SK-N-SH (cell line): ENCODE measurements around the gene TAF11L10. TPM values are rescaled to one million over a fixed set of nuclear protein-coding genes. Genes with fewer than 3 reads are reported as not detected.
"Not testable (repeated sequence)": the region's sequence is repeated elsewhere in the genome, so short reads cannot be mapped to it uniquely, and the experiment has no call there.

Source experiments
- CTCF ChIA-PET: fragments of 300-600, 350-600 bp; formaldehyde crosslinking; extraction: SDS; loops from one replicate; lab custom pipeline; 2021; lab: Yijun Ruan, JAX
- POLR2A ChIA-PET: fragments of 350-600 bp; sonication (Branson Sonifier 250); formaldehyde crosslinking; extraction: SDS; loops from one replicate; lab custom pipeline; 2020; ENCODE audit warnings: antibody characterized with exemption, inconsistent platforms; lab: Yijun Ruan, JAX
- DNase-seq: peaks from one replicate; pipeline ENCODE4 v3.0.0; 2012
- H2AFZ ChIP-seq: fragments of 200-600 bp; sonication (generic); 2 replicates; pipeline ENCODE4 v1.8.1; 2016; ENCODE audit warnings: antibody characterized with exemption, mild to moderate bottlenecking, low read depth
- H3F3A ChIP-seq: fragments of 200-600 bp; sonication (generic); replicated peaks from 2 replicates; pipeline ENCODE3; 2016; ENCODE audit warnings: antibody characterized with exemption, mild to moderate bottlenecking; ENCODE audit not compliant: insufficient read depth
- H3K27ac ChIP-seq, 2 experiments: fragments of 200-500 bp in 1 of 2; fragments of 200-600 bp in 1 of 2; sonication (Bioruptor generic) in 1 of 2; sonication (generic), shearing (Covaris generic) in 1 of 2; 2 replicates each; pipeline versions ENCODE4 v1.5.1 to v1.6.1; 2014 to 2016; ENCODE audit warnings: low read depth in 2 of 2, inconsistent platforms in 1 of 2, low read length in 1 of 2, mild to moderate bottlenecking in 1 of 2, mixed read lengths in 1 of 2
- H3K27me3 ChIP-seq: fragments of 200-600 bp; sonication (generic), shearing (Covaris generic); 2 replicates; pipeline ENCODE4 v1.6.1; 2016; ENCODE audit warnings: mixed run types; ENCODE audit not compliant: insufficient read depth
- H3K36me3 ChIP-seq, 2 experiments: fragments of 200-500 bp in 1 of 2; fragments of 200-600 bp in 1 of 2; sonication (Bioruptor generic) in 1 of 2; sonication (generic) in 1 of 2; replicated peaks in 1 of 2; 2 replicates each; pipeline versions ENCODE3 to v1.5.1; 2014 to 2016; ENCODE audit warnings: low read length in 1 of 2, mild to moderate bottlenecking in 1 of 2; ENCODE audit not compliant: insufficient read depth in 2 of 2, control insufficient read depth in 1 of 2
- H3K4me1 ChIP-seq, 2 experiments: fragments of 200-500 bp in 1 of 2; fragments of 200-600 bp in 1 of 2; sonication (Bioruptor generic) in 1 of 2; sonication (generic), shearing (Covaris generic) in 1 of 2; 2 replicates each; pipeline versions ENCODE4 v1.5.1 to v1.6.1; 2014 to 2016; ENCODE audit warnings: low read depth in 1 of 2, low read length in 1 of 2, mixed run types in 1 of 2; ENCODE audit not compliant: insufficient read depth in 2 of 2, control insufficient read depth in 1 of 2
- H3K4me2 ChIP-seq: fragments of 200-600 bp; sonication (generic), shearing (Covaris generic); 2 replicates; pipeline ENCODE4 v1.6.1; 2017; ENCODE audit warnings: mixed run types
- H3K4me3 ChIP-seq, 2 experiments: fragments of 200-500 bp in 1 of 2; fragments of 200-600 bp in 1 of 2; sonication (Bioruptor generic) in 1 of 2; sonication (generic), shearing (Covaris generic) in 1 of 2; 2 replicates each; pipeline versions ENCODE4 v1.5.1 to v1.8.1; 2014 to 2016; ENCODE audit warnings: low read depth in 2 of 2, inconsistent platforms in 1 of 2, low read length in 1 of 2, mild to moderate bottlenecking in 1 of 2, mixed read lengths in 1 of 2, moderate library complexity in 1 of 2
- H3K79me2 ChIP-seq: fragments of 200-600 bp; sonication (generic); 2 replicates; pipeline ENCODE4 v1.8.1; 2017; ENCODE audit warnings: mild to moderate bottlenecking; ENCODE audit not compliant: insufficient read depth
- H3K9ac ChIP-seq: fragments of 200-600 bp; sonication (generic); 2 replicates; pipeline ENCODE4 v1.6.1; 2017; ENCODE audit warnings: mixed run types
- H3K9me2 ChIP-seq: fragments of 200-600 bp; sonication (generic); 2 replicates; pipeline ENCODE4 v1.6.1; 2017; ENCODE audit warnings: mixed run types
- H3K9me3 ChIP-seq: fragments of 200-600 bp; sonication (generic); 2 replicates; pipeline ENCODE4 v1.6.1; 2017; ENCODE audit warnings: mixed run types, mild to moderate bottlenecking, moderate library complexity
- H4K20me1 ChIP-seq: fragments of 200-600 bp; sonication (generic); 2 replicates; pipeline ENCODE4 v1.6.1; 2017; ENCODE audit warnings: mild to moderate bottlenecking, mixed run types; ENCODE audit not compliant: insufficient read depth
- CTCF ChIP-seq: fragments of 200-600 bp; sonication (generic); IDR thresholded peaks from 2 replicates; pipeline ENCODE4 v1.6.1; 2017; ENCODE audit warnings: antibody characterized with exemption, mild to moderate bottlenecking, moderate library complexity
- FOSL2 ChIP-seq: IDR thresholded peaks from 2 replicates; pipeline ENCODE4 v1.4.0; 2012; ENCODE audit warnings: low read depth, mild to moderate bottlenecking, moderate library complexity, borderline replicate concordance
- FOXM1 ChIP-seq: IDR thresholded peaks from 2 replicates; pipeline ENCODE4 v1.4.0; 2012; ENCODE audit warnings: low read depth, mild to moderate bottlenecking
- GABPA ChIP-seq: IDR thresholded peaks from 2 replicates; pipeline ENCODE4 v1.4.0; 2012; ENCODE audit warnings: low read depth, mild to moderate bottlenecking
- GATA2 ChIP-seq: sonication (generic); formaldehyde crosslinking; IDR thresholded peaks from 2 replicates; pipeline ENCODE4 v1.5.0; 2020; ENCODE audit warnings: mild to moderate bottlenecking, missing genetic modification reagents
- IRF3 ChIP-seq: fragments of 150-350 bp; IDR thresholded peaks from 2 replicates; pipeline ENCODE4 v1.6.1; 2016; ENCODE audit warnings: mild to moderate bottlenecking, low read depth, low read length
- MAX ChIP-seq: IDR thresholded peaks from 2 replicates; pipeline ENCODE4 v1.4.0; 2012; ENCODE audit warnings: low read depth
- MXI1 ChIP-seq: IDR thresholded peaks from 2 replicates; pipeline ENCODE4 v1.6.1; 2012; ENCODE audit warnings: mild to moderate bottlenecking, low read depth, low read length, improper control_type of control experiment
- NFIC ChIP-seq: IDR thresholded peaks from 2 replicates; pipeline ENCODE4 v1.4.0; 2012; ENCODE audit warnings: borderline replicate concordance
- NRF1 ChIP-seq: IDR thresholded peaks from 2 replicates; pipeline ENCODE4 v1.6.1; 2012; ENCODE audit warnings: low read depth, mild to moderate bottlenecking, low read length
- POLR2AphosphoS5 ChIP-seq: IDR thresholded peaks from 2 replicates; pipeline ENCODE4 v1.6.1; 2012; ENCODE audit warnings: low read depth, low read length
- RCOR1 ChIP-seq: fragments of 150-350 bp; IDR thresholded peaks from 2 replicates; pipeline ENCODE4 v1.6.1; 2017; ENCODE audit warnings: antibody characterized with exemption, low read length
- RFX5 ChIP-seq: IDR thresholded peaks from 2 replicates; pipeline ENCODE4 v1.6.1; 2012; ENCODE audit warnings: mild to moderate bottlenecking, improper control_type of control experiment, low read length
- SIN3A ChIP-seq: IDR thresholded peaks from 2 replicates; pipeline ENCODE4 v1.6.1; 2012; ENCODE audit warnings: low read depth, mild to moderate bottlenecking, low read length, moderate library complexity, borderline replicate concordance
- SMC3 ChIP-seq: IDR thresholded peaks from 2 replicates; pipeline ENCODE4 v1.6.1; 2012; ENCODE audit warnings: low read depth, low read length, improper control_type of control experiment
- TAF1 ChIP-seq: IDR thresholded peaks from 2 replicates; pipeline ENCODE4 v1.6.1; 2012; ENCODE audit warnings: low read depth, mild to moderate bottlenecking, low read length, moderate library complexity, borderline replicate concordance
- TCF12 ChIP-seq: IDR thresholded peaks from 2 replicates; pipeline ENCODE4 v1.4.0; 2012
- TEAD4 ChIP-seq: IDR thresholded peaks from 2 replicates; pipeline ENCODE4 v1.4.0; 2012; ENCODE audit warnings: mild to moderate bottlenecking, borderline replicate concordance; ENCODE audit not compliant: insufficient read depth
- YY1 ChIP-seq: IDR thresholded peaks from 2 replicates; pipeline ENCODE4 v1.4.0; 2012; ENCODE audit warnings: low read depth, mild to moderate bottlenecking
- WGBS: methylation state at CpG from one replicate; pipeline ENCODE4 v1.1.6; 2017; ENCODE audit warnings: low lambda C conversion rate; 5-methylcytosine and 5-hydroxymethylcytosine counted together
- polyA plus RNA-seq, 3 experiments: library from polyadenylated mRNA; depleted of rRNA; stranded (reverse); fragments of >200 nt; gene quantifications; 2 replicates each; pipeline ENCODE4 v1.2.3, GENCODE V29; 2012
- TF ChIP-seq, protein P1 (sequence below): fragments of 150-350 bp; IDR thresholded peaks from 2 replicates; pipeline ENCODE4 v1.6.1; 2017; ENCODE audit warnings: antibody characterized with exemption, low read length, low read depth, borderline replicate concordance

TAF11L10 gene
- polyA plus RNA-seq, 1 of the 3 experiments (the other 2 are of a cell fraction): not detected

DNA sequence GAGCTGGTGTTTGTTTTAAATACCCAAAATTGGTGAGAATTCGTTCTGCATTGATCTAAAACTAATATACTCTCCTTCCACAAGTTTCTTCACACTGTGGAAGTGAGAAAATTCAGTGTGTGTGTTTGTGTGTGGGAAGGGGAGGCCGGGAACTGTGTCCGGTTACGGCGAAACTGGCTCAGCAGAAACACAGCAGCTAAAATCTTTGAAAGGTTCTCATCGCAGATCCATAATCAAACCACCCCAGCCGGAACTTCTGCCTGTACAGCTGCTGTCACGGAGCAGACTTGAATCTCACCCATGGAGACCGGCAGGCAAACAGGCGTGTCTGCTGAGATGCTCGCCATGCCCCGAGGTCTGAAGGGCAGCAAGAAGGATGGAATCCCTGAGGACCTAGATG, 34.2 kb upstream of the TAF11L10 start, which contains the start of gene TAF11L13:
TSS of gene TAF11L13 (plus strand) at position 301 of the 400 bp plus-strand sequence.
- H3K79me2 ChIP-seq, CTCF ChIA-PET, H3F3A ChIP-seq, POLR2A ChIA-PET, H4K20me1 ChIP-seq, H3K4me2 ChIP-seq, H3K4me1 ChIP-seq, H3K4me3 ChIP-seq, H3K9me2 ChIP-seq, H2AFZ ChIP-seq, H3K9me3 ChIP-seq, H3K36me3 ChIP-seq, H3K27me3 ChIP-seq, H3K27ac ChIP-seq, H3K9ac ChIP-seq, DNase-seq: not testable (repeated sequence)
- 52% methylated on average over 7 of the region's 12 CpGs for WGBS

DNA sequence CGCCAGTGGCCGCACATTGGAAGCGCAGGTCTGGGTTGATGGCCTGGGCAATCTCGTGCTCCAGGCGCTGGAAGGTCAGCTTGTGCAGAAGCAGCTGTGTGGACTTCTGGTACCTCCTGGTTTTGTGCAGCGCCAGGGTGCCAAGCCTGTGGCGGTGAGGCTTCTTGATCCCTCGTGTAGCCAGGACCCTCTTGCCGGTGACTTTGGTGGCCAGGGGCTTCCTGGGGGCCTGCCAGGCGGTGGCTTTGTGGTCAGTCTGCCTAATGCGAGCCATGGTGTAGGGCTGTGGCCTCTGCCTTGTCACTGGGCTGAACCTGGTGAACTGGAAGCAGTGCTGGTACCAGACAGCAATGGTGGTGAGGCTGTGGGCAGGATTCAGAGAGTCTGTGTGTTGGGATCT, 28.1 kb upstream of the TAF11L10 start:
- no peak overlapping the region for H3K4me3 ChIP-seq
- H3K4me2 ChIP-seq: no peak overlapping the region
- CTCF ChIA-PET: no interaction called here
- no peaks in the 10 kb centered on the region for H4K20me1 ChIP-seq
- POLR2A ChIA-PET: no interaction called here
- no peaks in the 10 kb centered on the region for H3K4me1 ChIP-seq
- no peaks in the 10 kb centered on the region for H3K27me3 ChIP-seq
- no peaks in the 10 kb centered on the region for H3K79me2 ChIP-seq
- no peaks in the 10 kb centered on the region for H3F3A ChIP-seq
- WGBS: 80% methylated on average over 1 of the region's 11 CpGs
- H2AFZ ChIP-seq: no peak overlapping the region
- no peak for TF ChIP-seq TEAD4
- no peak for TF ChIP-seq SIN3A
- no peak for TF ChIP-seq CTCF
- TF ChIP-seq TCF12: no peak
- TF ChIP-seq NRF1: no peak
- no peak for TF ChIP-seq SMC3
- no peak for TF ChIP-seq YY1
- TF ChIP-seq RCOR1: no peak
- no peak for TF ChIP-seq GATA2 (CRISPR knock-in tag)
- no peak for TF ChIP-seq TAF1
- TF ChIP-seq FOSL2: no peak
- TF ChIP-seq POLR2AphosphoS5: no peak
- no peak for TF ChIP-seq NFIC
- TF ChIP-seq GABPA: no peak
- TF ChIP-seq, protein P1, sequence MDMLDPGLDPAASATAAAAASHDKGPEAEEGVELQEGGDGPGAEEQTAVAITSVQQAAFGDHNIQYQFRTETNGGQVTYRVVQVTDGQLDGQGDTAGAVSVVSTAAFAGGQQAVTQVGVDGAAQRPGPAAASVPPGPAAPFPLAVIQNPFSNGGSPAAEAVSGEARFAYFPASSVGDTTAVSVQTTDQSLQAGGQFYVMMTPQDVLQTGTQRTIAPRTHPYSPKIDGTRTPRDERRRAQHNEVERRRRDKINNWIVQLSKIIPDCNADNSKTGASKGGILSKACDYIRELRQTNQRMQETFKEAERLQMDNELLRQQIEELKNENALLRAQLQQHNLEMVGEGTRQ: no peak
- TF ChIP-seq FOXM1: no peak
- TF ChIP-seq IRF3: no peak
- TF ChIP-seq MXI1: no peak
- no peak for TF ChIP-seq MAX
- TF ChIP-seq RFX5: no peak
- no peaks in the 10 kb centered on the region for H3K36me3 ChIP-seq
- H3K9me2 ChIP-seq: no peaks in the 10 kb centered on the region
- no peak overlapping the region for H3K27ac ChIP-seq
- H3K9ac ChIP-seq: no peak overlapping the region
- no peaks in the 10 kb centered on the region for H3K9me3 ChIP-seq
- DNase-seq: no peak
